ENCODE measurements around the gene VPS51.

- TF ChIP-seq CTCF (IDR thresholded peaks at IDR 0.05; ENCODE audit: low read depth, low read length), result no peak
- no peak for TF ChIP-seq EZH2phosphoT487 (IDR thresholded peaks at IDR 0.05; ENCODE audit: low read depth)
Measured at GRCh38 chr11:65114538-65115171, 18.6 kb downstream of the VPS51 start.

All from OCI-LY3 (cell line).